C4-2B (cell line): ENCODE data around the gene XPNPEP2.

ENCODE experiments used
- CTCF ChIP-seq: fragments of 450-650 bp; conservative IDR thresholded peaks from 2 replicates; pipeline ENCODE4 v1.5.1; 2017; ENCODE audit warnings: mild to moderate bottlenecking
- ZFX ChIP-seq: fragments of 450-650 bp; IDR thresholded peaks from 2 replicates; pipeline ENCODE4 v1.6.1; 2017

GRCh38 chrX:129808829-129809796 is 70.3 kb downstream of the XPNPEP2 start:
- TF ChIP-seq CTCF (no peak), ZFX (no peak)
